NCI-H2196 treated with DMSO at 0.1 percent for 48 hours (cell line): ENCODE measurements around the gene LARP4B.
A peak's percentile ranks its signal among the peaks of the same experiment; 100 is the strongest.
"Not testable (repeated sequence)": the region's sequence is repeated elsewhere in the genome, so short reads cannot be mapped to it uniquely, and the experiment has no call there.

Source experiments
- DNase-seq: peaks from one replicate; lab custom pipeline; 2025; ENCODE audit not compliant: unreplicated experiment; lab: John Stamatoyannopoulos, UW

LARP4B gene

GRCh38 chr10:773562-774161 is 157.8 kb downstream of the LARP4B start:
- DNase-seq, result no peak

GRCh38 chr10:772227-772637 is 159.3 kb downstream of the LARP4B start:
- no peak for DNase-seq

DNA sequence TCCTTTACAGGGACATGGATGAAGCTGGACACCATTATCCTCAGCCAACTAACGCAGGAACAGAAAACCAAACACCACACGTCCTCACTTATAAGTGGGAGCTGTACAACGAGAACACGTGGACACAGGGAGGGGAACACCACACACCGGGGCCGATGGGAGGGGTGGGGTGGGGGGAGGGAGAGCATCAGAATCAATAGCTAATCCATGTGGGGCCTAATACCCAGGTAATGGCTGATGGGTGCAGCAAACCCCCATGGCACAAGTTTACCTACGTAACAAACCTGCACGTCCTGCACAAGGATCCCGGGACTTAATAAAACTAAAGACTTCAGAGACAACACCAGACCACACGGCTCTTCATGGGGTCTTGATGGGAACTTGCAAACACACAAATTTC is 159.9 kb downstream of the LARP4B start:
- no peak for DNase-seq

GRCh38 chr10:770975-771374 is 160.5 kb downstream of the LARP4B start:
- no peak for DNase-seq

GRCh38 chr10:770048-770712 is 161.3 kb downstream of the LARP4B start:
- DNase-seq, result not testable (repeated sequence)

GRCh38 chr10:767794-768193 is 163.7 kb downstream of the LARP4B start:
- DNase-seq, result no peak

DNA sequence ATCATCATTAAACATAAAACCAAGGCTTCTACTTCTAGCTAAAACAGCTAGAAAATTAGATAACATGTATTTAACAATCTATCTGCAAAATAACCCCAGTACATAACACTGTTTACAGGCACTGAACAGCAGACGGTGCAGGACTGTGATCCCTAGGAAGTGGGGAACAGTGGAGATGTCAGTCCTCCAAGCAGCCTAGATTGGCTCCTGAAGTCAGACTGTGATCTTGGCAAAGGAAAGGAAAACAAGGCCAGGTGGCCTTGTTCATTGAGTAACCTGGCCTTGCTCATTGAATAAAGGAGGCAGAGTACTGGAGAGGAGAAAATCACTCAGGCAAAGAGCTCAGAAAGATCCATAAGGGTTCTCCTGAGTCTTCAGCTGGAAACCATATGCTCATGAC is 164.3 kb downstream of the LARP4B start:
- peak; percentile 6 for DNase-seq

DNA sequence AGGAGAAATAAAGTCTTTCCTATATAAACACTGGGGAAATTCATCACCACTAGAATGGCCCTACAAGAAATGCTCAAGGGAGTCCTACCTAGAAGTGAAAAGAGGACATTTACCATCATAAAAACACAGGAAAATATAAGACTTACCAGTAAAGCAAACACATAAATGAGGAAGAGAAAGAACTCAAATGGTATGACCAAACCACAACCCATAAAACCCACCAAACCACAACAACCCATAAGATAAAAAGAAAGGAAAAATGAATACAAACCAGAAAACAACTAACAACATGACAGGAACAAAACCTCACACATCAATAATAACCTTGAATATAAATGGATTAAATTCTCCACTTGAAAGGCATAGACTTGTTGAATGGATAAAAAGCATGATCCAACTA is 170.1 kb downstream of the LARP4B start:
- DNase-seq, result no peak

DNA sequence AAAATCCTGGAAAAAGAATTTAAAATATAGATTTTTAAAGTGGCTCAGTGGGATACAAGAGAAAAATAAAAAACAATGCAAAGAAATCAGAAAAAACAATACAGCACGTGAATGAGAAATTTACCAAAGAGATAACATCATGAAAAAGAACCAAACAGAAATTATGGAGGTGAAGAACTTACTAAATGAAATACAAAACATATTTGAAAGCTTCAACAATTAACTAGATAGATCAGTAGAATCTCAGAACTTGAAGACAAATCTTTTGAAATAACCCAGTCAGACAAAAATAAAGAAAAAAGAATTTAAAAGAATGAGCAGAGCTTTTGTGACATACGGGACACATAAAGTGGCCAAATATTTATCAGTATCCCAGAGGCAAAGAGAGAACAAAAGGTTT is 170.9 kb downstream of the LARP4B start:
- no peak for DNase-seq

GRCh38 chr10:759898-760477 is 171.5 kb downstream of the LARP4B start:
- DNase-seq, result no peak
